Ishikawa (cell line): ENCODE data around the gene AFF2.

ENCODE experiments used
- CEBPB ChIP-seq: IDR thresholded peaks from 2 replicates; pipeline ENCODE4 v1.6.1; 2012
- CREB1 ChIP-seq: IDR thresholded peaks from 2 replicates; pipeline ENCODE4 v1.6.1; 2012; ENCODE audit warnings: low read depth
- EGR1 ChIP-seq: IDR thresholded peaks from 2 replicates; pipeline ENCODE4 v1.6.1; 2012
- EP300 ChIP-seq: IDR thresholded peaks from 2 replicates; pipeline ENCODE4 v1.6.1; 2012; ENCODE audit warnings: borderline replicate concordance
- FOXM1 ChIP-seq: IDR thresholded peaks from 2 replicates; pipeline ENCODE4 v1.6.1; 2012; ENCODE audit warnings: low read depth, borderline replicate concordance
- NFIC ChIP-seq: IDR thresholded peaks from 2 replicates; pipeline ENCODE4 v1.6.1; 2012
- RAD21 ChIP-seq: IDR thresholded peaks from 2 replicates; pipeline ENCODE4 v1.6.1; 2012; ENCODE audit warnings: low read depth
- TAF1 ChIP-seq: IDR thresholded peaks from 2 replicates; pipeline ENCODE4 v1.6.1; 2012; ENCODE audit warnings: low read depth, mild to moderate bottlenecking
- TCF12 ChIP-seq: IDR thresholded peaks from 2 replicates; pipeline ENCODE4 v1.6.1; 2012; ENCODE audit warnings: low read depth
- TEAD4 ChIP-seq: IDR thresholded peaks from 2 replicates; pipeline ENCODE4 v1.6.1; 2012
- YY1 ChIP-seq: IDR thresholded peaks from 2 replicates; pipeline ENCODE4 v1.6.1; 2012; ENCODE audit warnings: low read depth
- ZBTB7A ChIP-seq: IDR thresholded peaks from 2 replicates; pipeline ENCODE4 v1.6.1; 2012; ENCODE audit warnings: low read depth
- TF ChIP-seq, protein P1 (sequence below): IDR thresholded peaks from 2 replicates; pipeline ENCODE4 v1.6.1; 2012
- TF ChIP-seq, protein P2 (sequence below): IDR thresholded peaks from 2 replicates; pipeline ENCODE4 v1.6.1; 2012
- TF ChIP-seq, protein P3 (sequence below): IDR thresholded peaks from 2 replicates; pipeline ENCODE4 v1.6.1; 2012; ENCODE audit warnings: low read depth, mild to moderate bottlenecking

The AFF2 gene

DNA sequence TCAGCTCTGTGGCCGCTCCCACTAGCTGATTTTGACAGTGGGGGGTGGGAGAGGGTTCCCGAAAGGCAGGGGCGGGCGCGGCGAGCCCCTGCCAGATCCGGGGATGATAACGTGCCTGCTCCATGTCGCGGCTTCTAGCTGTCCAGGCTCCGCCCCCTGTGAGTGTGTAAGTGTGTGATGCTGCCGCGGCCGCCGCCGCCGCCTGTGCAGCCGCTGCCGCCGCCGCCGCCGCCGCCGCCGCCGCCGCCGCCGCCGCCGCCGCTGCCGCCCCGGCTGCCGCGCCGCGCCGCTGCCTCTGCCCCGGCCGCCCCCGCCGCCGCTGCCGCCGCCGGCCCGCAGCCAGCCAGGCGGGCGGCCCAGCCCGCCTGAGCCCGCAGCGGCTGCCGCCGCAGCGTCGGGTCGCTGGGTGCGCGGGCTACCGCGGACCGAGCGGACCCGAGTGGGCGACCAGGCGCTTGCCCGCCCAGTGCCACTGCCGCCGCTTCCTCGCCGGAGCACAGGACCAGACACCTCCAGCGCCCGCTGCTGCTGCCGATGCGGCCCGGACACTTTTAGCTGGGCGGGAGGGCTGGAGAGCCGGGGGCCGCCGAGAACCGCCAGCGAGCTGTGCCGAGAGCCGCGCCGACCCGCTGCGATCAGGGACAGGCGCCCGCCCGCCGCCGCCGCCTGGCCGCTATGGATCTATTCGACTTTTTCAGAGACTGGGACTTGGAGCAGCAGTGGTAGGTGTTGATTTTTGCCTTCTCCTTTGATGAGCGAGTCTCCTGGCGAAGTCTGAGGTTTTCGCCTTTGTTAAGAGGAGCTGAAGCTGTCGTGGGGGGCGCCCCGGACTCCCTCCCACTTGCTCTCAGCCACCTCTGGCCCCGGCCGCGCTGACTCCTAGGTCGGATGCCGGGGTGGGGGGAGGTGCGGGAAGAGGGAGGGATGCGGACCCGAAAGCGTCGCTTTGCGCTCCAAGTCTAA lies at the start of gene AFF2:
AFF2 (plus strand) TSS at position 195 of the 963 bp plus-strand sequence; CDS start at position 676, 481 bp downstream.
- TF ChIP-seq CEBPB = no peak
- no peak for TF ChIP-seq YY1
- no peak for TF ChIP-seq EGR1
- TF ChIP-seq, protein P1, sequence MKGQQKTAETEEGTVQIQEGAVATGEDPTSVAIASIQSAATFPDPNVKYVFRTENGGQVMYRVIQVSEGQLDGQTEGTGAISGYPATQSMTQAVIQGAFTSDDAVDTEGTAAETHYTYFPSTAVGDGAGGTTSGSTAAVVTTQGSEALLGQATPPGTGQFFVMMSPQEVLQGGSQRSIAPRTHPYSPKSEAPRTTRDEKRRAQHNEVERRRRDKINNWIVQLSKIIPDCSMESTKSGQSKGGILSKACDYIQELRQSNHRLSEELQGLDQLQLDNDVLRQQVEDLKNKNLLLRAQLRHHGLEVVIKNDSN = no peak
- TF ChIP-seq NFIC = no peak
- no peak for TF ChIP-seq EP300

DNA sequence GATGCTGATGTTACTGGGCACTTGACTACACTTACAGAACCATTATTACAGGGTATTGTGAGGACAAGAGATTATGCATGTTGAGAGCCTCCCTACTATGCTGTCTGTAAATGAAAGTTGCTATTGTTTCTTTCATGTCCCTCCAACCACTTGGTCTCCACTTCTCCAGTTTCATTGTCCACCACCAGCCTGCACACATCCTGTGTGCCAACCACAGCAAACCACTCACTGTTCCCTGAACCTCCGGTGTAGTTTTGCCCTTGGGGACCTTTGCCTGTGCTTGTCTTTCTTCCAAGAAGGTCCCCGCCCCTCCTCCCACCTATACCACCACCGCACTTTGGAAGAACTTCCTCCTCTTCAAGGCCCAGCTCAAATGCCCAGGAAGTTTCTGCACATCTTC lies 43.1 kb upstream of the AFF2 start:
- TF ChIP-seq, protein P2, sequence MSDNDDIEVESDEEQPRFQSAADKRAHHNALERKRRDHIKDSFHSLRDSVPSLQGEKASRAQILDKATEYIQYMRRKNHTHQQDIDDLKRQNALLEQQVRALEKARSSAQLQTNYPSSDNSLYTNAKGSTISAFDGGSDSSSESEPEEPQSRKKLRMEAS = no peak
- TF ChIP-seq TEAD4 (no peak), FOXM1 (no peak), RAD21 (no peak), YY1 (no peak), CEBPB (no peak), ZBTB7A (no peak), TAF1 (no peak), TCF12 (no peak), EGR1 (no peak), CREB1 (no peak), NFIC (no peak), EP300 (no peak)
- TF ChIP-seq, protein P3, sequence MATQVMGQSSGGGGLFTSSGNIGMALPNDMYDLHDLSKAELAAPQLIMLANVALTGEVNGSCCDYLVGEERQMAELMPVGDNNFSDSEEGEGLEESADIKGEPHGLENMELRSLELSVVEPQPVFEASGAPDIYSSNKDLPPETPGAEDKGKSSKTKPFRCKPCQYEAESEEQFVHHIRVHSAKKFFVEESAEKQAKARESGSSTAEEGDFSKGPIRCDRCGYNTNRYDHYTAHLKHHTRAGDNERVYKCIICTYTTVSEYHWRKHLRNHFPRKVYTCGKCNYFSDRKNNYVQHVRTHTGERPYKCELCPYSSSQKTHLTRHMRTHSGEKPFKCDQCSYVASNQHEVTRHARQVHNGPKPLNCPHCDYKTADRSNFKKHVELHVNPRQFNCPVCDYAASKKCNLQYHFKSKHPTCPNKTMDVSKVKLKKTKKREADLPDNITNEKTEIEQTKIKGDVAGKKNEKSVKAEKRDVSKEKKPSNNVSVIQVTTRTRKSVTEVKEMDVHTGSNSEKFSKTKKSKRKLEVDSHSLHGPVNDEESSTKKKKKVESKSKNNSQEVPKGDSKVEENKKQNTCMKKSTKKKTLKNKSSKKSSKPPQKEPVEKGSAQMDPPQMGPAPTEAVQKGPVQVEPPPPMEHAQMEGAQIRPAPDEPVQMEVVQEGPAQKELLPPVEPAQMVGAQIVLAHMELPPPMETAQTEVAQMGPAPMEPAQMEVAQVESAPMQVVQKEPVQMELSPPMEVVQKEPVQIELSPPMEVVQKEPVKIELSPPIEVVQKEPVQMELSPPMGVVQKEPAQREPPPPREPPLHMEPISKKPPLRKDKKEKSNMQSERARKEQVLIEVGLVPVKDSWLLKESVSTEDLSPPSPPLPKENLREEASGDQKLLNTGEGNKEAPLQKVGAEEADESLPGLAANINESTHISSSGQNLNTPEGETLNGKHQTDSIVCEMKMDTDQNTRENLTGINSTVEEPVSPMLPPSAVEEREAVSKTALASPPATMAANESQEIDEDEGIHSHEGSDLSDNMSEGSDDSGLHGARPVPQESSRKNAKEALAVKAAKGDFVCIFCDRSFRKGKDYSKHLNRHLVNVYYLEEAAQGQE = no peak
- TF ChIP-seq, protein P1 = no peak

DNA sequence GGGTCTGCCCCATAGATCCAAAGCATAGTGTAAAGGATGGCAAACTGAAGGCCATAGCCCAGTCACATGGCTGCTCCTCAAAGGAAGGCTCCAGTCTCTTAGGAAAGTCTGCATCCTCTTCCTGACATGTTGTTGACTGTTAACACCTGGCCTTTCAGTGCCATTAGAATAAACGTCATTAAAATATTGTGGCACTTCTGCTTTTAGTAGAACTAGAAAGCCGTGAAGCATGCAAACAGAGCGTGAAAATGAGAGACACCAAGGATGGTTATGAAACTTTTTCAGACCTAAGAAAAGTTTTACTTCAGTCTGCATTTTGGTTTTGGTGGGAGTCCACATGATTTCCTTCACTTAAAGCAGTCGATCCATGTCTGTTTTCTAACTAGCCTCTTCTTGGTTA lies 41.1 kb upstream of the AFF2 start:
- no peak for TF ChIP-seq TEAD4
- TF ChIP-seq CREB1 = no peak
- TF ChIP-seq, protein P1 = no peak
- no peak for TF ChIP-seq TCF12
- TF ChIP-seq YY1 = no peak
- no peak for TF ChIP-seq FOXM1
- no peak for TF ChIP-seq EP300
- TF ChIP-seq ZBTB7A = no peak
- TF ChIP-seq, protein P2 = no peak

DNA sequence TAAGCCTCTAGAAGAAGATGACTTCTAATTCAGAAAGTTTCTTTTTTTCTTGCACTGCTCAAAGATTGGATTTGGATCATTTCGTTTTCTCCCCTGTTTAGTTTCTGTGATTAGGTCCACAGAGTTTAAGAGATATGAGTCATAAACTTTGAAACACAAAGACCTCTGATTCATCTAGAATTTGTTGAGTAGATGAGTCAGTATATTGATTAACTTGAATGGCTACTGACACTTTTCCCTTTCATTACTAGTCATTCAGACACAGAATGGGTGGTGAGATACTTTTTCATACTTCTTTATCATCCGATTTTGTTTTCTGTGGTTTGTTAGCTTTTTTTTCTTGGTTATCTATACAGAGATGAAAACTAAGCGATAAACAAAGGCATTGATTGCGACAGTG lies 34.1 kb upstream of the AFF2 start:
- TF ChIP-seq EP300 (no peak), CEBPB (no peak), TCF12 (no peak), NFIC (no peak), TEAD4 (no peak), YY1 (no peak), RAD21 (no peak), FOXM1 (no peak), CREB1 (no peak), EGR1 (no peak), TAF1 (no peak), ZBTB7A (no peak)
- TF ChIP-seq, protein P3 = no peak
- TF ChIP-seq, protein P1 = no peak
- TF ChIP-seq, protein P2 = no peak

DNA sequence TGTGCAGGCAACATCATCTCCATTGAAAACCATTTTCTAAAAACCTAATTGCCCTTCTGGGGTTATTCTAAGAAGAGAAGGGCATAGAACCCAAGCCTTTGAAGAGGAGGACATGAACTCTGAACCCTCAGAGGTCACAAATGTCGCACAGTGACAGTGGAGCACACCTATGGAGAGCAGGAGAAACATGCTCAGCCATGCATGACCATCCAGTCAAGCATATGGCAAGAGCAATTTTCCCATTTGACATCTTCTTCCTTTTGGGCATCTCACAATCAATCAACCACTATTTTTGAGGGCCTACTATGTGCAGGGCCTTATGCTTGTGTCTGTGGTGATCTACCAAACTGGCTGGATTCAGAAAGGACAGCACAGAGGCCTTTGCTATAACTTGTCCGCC lies 30.1 kb upstream of the AFF2 start:
- TF ChIP-seq TCF12 (no peak), YY1 (no peak), ZBTB7A (no peak), TEAD4 (no peak), FOXM1 (no peak)
